D721Med (cell line): ENCODE results near the gene IFFO2.
"Not testable (repeated sequence)": the region's sequence is repeated elsewhere in the genome, so short reads cannot be mapped to it uniquely, and the experiment has no call there.

Source experiments
- DNase-seq: peaks from one replicate; pipeline ENCODE4 v3.0.0; 2011; ENCODE audit warnings: low spot score; ENCODE audit not compliant: insufficient read length
- FAIRE-seq: peaks from 2 replicates; lab custom pipeline; 2011; peaks lifted over from hg19 to GRCh38; lab: Jason Lieb, UNC
- CTCF ChIP-seq: IDR thresholded peaks from 2 replicates; pipeline ENCODE4 v1.5.1; 2012; ENCODE audit warnings: mild to moderate bottlenecking, control low read depth; ENCODE audit not compliant: insufficient read depth; ENCODE audit errors: missing control alignments

IFFO2 gene

GRCh38 chr1:18871401-18872070 is 84.9 kb downstream of the IFFO2 start:
- no peak for DNase-seq
- TF ChIP-seq CTCF = no peak
- FAIRE-seq = no peak

- DNase-seq = no peak
- TF ChIP-seq CTCF = no peak
- no peak for FAIRE-seq
Observed at GRCh38 chr1:18870957-18871356, 85.5 kb downstream of the IFFO2 start.

- not testable (repeated sequence) for DNase-seq, FAIRE-seq
Observed at GRCh38 chr1:18870595-18870865, 85.9 kb downstream of the IFFO2 start.

- no peak for FAIRE-seq
- no peak for TF ChIP-seq CTCF
- DNase-seq = no peak
Observed at GRCh38 chr1:18869847-18870594, 86.5 kb downstream of the IFFO2 start.

- no peak for TF ChIP-seq CTCF
- FAIRE-seq (no peak), DNase-seq (no peak)
Observed at GRCh38 chr1:18868801-18869424, 87.6 kb downstream of the IFFO2 start.

GRCh38 chr1:18868354-18868753 is 88.1 kb downstream of the IFFO2 start:
- FAIRE-seq = no peak
- no peak for TF ChIP-seq CTCF
- DNase-seq = no peak

GRCh38 chr1:18866846-18867245 is 89.6 kb downstream of the IFFO2 start:
- DNase-seq (no peak), FAIRE-seq (no peak)
- no peak for TF ChIP-seq CTCF
